ENCODE results near the gene RBFA.
"Not testable (repeated sequence)": the region's sequence is repeated elsewhere in the genome, so short reads cannot be mapped to it uniquely, and the experiment has no call there.

RBFA gene

DNA sequence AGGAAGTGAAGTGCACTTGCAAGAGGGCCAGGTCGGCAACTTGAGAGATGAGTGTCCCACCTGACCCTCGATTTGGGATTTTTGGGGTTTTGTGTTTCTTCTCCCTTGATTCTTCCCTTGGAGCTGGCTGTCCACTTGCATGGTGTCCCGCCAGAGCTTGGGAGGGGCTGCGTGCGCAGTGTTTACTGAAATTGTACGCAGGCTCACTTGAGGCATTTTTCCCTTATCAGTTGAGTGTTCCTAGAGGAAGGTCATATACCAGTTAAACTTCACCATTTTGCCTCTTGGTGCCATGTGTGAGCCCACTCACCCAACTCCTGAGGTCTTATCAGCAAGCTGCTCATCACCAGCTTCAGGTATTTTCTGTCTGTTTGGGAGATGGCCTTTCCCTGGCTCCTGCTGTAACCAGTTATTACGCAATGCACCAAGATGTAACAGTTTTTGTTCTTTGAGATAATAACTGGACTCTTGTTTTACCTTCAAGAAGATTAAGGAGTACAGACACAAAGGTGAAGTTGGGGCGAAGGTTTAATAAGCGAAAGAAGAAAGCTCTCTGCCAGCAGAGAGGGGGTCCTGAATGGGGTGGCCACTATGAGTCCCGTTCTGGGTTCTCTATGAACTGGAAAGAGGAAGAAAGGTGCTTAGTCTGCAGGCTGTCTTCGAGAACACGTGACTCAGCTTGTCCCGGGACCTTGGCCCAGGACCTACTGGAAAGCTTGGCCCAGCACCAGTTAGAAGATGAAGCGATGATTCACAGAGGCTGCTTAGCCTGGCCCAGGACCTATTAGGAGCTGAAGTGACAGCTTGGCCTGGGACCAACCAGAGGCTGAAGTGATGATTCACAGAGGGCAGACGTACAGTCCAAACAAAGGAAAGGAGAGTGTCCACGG lies 24.3 kb upstream of the RBFA start:
- no peak overlapping the region for H3K4me3 ChIP-seq (ENCODE audit: low read depth, low read length)
- TF ChIP-seq, protein P1, sequence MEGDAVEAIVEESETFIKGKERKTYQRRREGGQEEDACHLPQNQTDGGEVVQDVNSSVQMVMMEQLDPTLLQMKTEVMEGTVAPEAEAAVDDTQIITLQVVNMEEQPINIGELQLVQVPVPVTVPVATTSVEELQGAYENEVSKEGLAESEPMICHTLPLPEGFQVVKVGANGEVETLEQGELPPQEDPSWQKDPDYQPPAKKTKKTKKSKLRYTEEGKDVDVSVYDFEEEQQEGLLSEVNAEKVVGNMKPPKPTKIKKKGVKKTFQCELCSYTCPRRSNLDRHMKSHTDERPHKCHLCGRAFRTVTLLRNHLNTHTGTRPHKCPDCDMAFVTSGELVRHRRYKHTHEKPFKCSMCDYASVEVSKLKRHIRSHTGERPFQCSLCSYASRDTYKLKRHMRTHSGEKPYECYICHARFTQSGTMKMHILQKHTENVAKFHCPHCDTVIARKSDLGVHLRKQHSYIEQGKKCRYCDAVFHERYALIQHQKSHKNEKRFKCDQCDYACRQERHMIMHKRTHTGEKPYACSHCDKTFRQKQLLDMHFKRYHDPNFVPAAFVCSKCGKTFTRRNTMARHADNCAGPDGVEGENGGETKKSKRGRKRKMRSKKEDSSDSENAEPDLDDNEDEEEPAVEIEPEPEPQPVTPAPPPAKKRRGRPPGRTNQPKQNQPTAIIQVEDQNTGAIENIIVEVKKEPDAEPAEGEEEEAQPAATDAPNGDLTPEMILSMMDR (IDR thresholded peaks at IDR 0.05; ENCODE audit: low read depth, low read length, missing control alignments), result no peak

DNA sequence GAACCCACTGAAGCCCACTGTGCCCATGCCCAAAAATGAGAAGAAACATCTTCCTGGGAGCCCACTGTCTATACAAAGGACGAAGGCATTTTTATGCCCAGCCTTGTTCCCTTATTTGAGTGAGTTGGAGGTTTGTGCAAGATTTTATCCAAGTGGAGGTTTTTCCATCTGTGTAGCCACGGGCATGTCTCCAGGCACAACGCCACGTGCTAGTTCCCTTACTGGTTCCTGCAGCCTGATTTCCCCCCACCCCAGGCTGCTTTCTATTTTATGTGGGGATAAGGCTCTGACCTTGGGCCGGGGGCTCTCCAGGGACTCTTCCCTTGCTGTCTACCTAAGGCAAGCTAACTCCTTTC lies 23.7 kb upstream of the RBFA start:
- TF ChIP-seq, protein P1 (IDR thresholded peaks at IDR 0.05; ENCODE audit: low read depth, low read length, missing control alignments), result no peak
- H3K4me3 ChIP-seq (ENCODE audit: low read depth, low read length), result no peak overlapping the region
- no peak for DNase-seq (ENCODE audit: low read depth)

More for the DNA sequence above, 24.3 kb upstream of the RBFA start:
- DNase-seq (ENCODE audit: low read depth), result no peak

DNA sequence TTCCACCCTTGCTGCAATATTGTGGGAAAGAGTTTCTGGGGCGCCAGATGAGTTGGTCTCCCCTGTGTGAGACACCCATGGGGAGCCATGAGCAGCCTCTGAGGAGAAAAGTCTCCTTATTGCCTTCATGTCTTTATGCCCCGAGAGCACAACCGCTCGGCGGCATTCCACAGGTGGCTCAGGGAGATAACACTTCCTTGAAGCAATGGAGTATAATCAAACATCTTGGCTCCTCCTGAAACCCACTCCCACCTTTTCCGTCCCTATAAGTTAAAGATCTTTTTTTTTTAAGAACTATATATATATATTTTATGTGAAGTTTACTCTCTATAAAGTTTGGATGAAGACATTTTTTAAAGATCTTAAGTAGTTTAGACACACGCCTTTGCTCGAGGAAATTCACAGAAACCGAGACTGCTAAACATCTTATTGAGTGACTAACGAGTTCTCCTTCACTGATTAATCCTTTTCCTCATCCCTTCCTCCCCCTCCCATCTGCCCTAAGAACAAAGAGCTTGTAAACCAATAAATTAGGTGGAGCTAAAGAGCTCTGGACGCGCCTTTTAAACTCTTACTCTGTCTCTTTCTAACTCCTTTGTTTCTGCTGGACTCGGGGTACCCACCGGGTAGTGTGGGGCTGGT lies 22.6 kb upstream of the RBFA start:
- not testable (repeated sequence) for H3K4me3 ChIP-seq (ENCODE audit: low read depth, low read length); DNase-seq (ENCODE audit: low read depth)

DNA sequence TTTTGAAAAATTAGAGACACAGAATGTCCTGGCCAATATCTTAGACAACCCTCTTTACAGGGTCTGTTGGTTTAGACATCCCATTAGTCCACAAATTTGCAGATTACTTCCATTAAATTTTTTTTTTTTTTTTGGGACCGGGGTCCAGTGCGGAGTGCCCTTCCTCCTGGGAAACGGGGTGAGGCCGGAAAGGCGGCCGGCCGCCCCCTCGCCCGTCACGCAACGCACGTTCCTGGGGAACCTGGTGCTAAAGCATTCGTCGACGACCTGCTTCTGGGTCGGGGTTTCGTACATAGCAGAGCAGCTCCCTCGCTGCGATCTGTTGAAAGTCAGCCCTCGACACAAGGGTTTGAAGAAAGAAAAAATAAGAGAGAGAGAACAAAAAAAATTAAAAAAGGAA lies 21.5 kb upstream of the RBFA start:
- no peak for DNase-seq (ENCODE audit: low read depth)
- no peak overlapping the region for H3K4me3 ChIP-seq (ENCODE audit: low read depth, low read length)
- TF ChIP-seq, protein P1 (IDR thresholded peaks at IDR 0.05; ENCODE audit: low read depth, low read length, missing control alignments), result no peak

DNA sequence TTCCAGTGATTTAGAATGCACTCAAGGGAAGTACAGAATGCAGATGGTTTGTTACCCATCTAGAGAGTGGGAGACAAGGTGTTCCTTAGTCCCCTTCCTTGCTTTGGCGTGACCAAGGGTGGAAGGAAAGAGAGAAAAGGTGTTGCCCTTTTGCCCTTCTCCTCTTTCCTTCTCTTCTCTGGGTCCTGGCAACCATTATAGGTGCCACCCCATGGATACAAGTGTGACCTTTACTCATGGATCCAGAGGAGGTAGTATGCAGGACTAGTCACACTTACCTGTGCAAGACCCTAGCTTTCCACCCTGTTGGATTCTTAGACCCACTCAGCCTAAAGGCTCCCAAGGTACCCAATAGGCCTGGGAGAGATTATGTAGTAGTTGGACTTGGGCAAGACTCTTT lies 11.6 kb upstream of the RBFA start:
- no peak for DNase-seq (ENCODE audit: low read depth)
- no peak overlapping the region for H3K4me3 ChIP-seq (ENCODE audit: low read depth, low read length)
- TF ChIP-seq, protein P1 (IDR thresholded peaks at IDR 0.05; ENCODE audit: low read depth, low read length, missing control alignments), result no peak

DNA sequence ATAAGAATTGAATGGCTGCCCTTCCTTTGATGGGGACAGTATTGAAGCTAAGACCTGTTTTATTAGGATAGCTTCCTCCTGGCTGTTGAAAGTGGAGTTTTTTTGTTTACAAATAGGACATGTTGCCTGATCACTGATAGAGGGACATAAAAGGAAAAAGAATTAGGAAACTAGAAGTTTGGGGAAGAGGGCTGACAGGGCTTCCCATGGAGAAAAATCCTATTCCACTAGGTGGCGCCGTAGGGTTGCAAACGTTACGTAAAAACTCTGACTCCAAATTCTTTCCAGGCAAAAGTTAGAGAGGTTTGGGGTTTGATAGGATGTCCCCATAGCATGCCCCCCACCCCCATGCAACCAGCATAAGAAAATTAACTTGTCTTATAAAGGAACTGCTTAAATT lies 11.1 kb upstream of the RBFA start:
- no peak overlapping the region for H3K4me3 ChIP-seq (ENCODE audit: low read depth, low read length)
- DNase-seq (ENCODE audit: low read depth), result no peak
- TF ChIP-seq, protein P1 (IDR thresholded peaks at IDR 0.05; ENCODE audit: low read depth, low read length, missing control alignments), result peak; percentile 46

DNA sequence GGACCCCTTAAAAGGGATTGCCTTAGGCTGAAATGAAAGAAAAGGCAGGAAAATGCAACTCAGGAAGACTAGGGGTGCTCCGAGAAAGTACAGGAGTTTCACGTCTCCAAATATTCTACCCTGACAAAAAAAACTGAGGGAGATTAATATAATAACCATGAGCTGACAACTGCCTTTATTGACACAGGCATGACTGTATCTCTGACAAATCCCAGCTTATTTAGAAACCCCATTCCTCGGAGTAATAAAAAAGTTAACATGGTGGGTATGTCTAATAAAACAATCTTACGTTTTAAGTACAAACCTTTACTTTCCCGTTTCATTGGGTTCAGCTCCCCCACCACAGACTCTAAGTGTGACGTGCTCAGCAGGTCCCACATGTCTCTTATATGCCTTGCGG lies 7.9 kb upstream of the RBFA start:
- no peak overlapping the region for H3K4me3 ChIP-seq (ENCODE audit: low read depth, low read length)
- no peak for DNase-seq (ENCODE audit: low read depth)
- TF ChIP-seq, protein P1 (IDR thresholded peaks at IDR 0.05; ENCODE audit: low read depth, low read length, missing control alignments), result no peak

DNA sequence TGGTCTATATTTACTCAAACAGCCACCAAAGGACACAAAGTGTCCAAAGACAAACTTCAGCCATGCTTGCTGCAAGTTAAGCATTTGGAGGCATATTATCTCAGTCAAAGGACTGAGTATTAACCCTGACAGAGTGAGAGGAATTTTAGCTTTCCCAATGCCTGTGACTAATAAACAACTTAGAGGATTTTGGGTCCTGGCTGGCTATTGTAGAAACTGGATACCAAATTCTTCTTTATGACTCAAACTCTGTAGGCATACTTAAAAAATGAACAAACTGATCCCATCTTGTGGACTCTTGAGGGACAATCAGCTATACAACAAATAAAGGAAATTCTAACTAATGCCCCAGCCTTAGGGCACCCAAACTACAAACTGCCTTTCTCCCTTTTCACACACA lies 6.5 kb upstream of the RBFA start:
- not testable (repeated sequence) for DNase-seq (ENCODE audit: low read depth); H3K4me3 ChIP-seq (ENCODE audit: low read depth, low read length)

All from GM12864 (cell line).